Neural progenitor cell (in vitro differentiated cells): ENCODE measurements around the gene PTTG1IP2. TPM values are rescaled to one million over a fixed set of nuclear protein-coding genes. Genes with fewer than 3 reads are reported as not detected.

Experiments used
- DNase-seq: peaks from one replicate; pipeline ENCODE4 v3.0.0-alpha.2; 2016; ENCODE audit warnings: low spot score
- H2AFZ ChIP-seq: fragments of 200-600 bp; sonication (generic); replicated peaks from 2 replicates; pipeline ENCODE4 v1.6.1; 2016; ENCODE audit warnings: antibody characterized with exemption
- H3F3A ChIP-seq: fragments of 200-600 bp; sonication (generic); 2 replicates; pipeline ENCODE4 v1.6.1; 2016; ENCODE audit warnings: antibody characterized with exemption, low read depth
- H3K27ac ChIP-seq: fragments of 200-600 bp; sonication (generic); 2 replicates; pipeline ENCODE4 v1.5.1; 2016; ENCODE audit warnings: mild to moderate bottlenecking
- H3K27me3 ChIP-seq: fragments of 200-600 bp; sonication (generic); 2 replicates; pipeline ENCODE4 v1.6.1; 2016; ENCODE audit warnings: mild to moderate bottlenecking, moderate library complexity
- H3K36me3 ChIP-seq: fragments of 200-600 bp; sonication (generic); 2 replicates; pipeline ENCODE4 v1.5.1; 2016
- H3K4me1 ChIP-seq: fragments of 200-600 bp; sonication (generic); 2 replicates; pipeline ENCODE4 v1.6.1; 2016; ENCODE audit warnings: mixed run types
- H3K4me2 ChIP-seq: fragments of 200-600 bp; sonication (generic); 2 replicates; pipeline ENCODE4 v1.6.1; 2016
- H3K4me3 ChIP-seq: fragments of 200-600 bp; sonication (generic); 2 replicates; pipeline ENCODE4 v1.5.1; 2016
- H3K79me2 ChIP-seq: fragments of 200-600 bp; sonication (generic); 2 replicates; pipeline ENCODE4 v1.6.1; 2016; ENCODE audit warnings: low read depth
- H3K9ac ChIP-seq: fragments of 200-600 bp; sonication (generic); 2 replicates; pipeline ENCODE4 v1.6.1; 2016
- H3K9me3 ChIP-seq: fragments of 200-600 bp; sonication (generic); 2 replicates; pipeline ENCODE4 v1.5.1; 2016; ENCODE audit warnings: low read depth
- H4K20me1 ChIP-seq: fragments of 200-600 bp; sonication (generic); 2 replicates; pipeline ENCODE4 v1.6.1; 2016; ENCODE audit warnings: low read depth
- H3K27ac Mint-ChIP-seq: 3 replicates; pipeline ENCODE4 v1.8.0; 2021; ENCODE audit warnings: mixed read lengths
- H3K27me3 Mint-ChIP-seq: 2 replicates; pipeline ENCODE4 v1.8.0; 2022; ENCODE audit warnings: low read depth, mild to moderate bottlenecking, inconsistent platforms, moderate library complexity, mixed read lengths; ENCODE audit not compliant: insufficient read depth
- H3K36me3 Mint-ChIP-seq: 3 replicates; pipeline ENCODE4 v1.8.0; 2021; ENCODE audit warnings: mixed read lengths
- H3K4me1 Mint-ChIP-seq: 3 replicates; pipeline ENCODE4 v1.8.0; 2021; ENCODE audit warnings: mixed read lengths
- H3K4me3 Mint-ChIP-seq: 3 replicates; pipeline ENCODE4 v1.8.0; 2021; ENCODE audit warnings: mild to moderate bottlenecking, moderate library complexity, mixed read lengths
- H3K9me3 Mint-ChIP-seq: 3 replicates; pipeline ENCODE4 v1.8.0; 2020; ENCODE audit warnings: mixed read lengths
- CTCF ChIP-seq: fragments of 200-600 bp; sonication (generic); IDR thresholded peaks from 2 replicates; pipeline ENCODE4 v1.5.1; 2017; ENCODE audit warnings: antibody characterized with exemption, mild to moderate bottlenecking
- EZH2 ChIP-seq: fragments of 200-600 bp; sonication (generic); IDR thresholded peaks from 2 replicates; pipeline ENCODE4 v1.6.1; 2017; ENCODE audit warnings: antibody characterized with exemption, mild to moderate bottlenecking, moderate library complexity
- EZH2phosphoT487 ChIP-seq: fragments of 200-600 bp; sonication (generic); IDR thresholded peaks from 2 replicates; pipeline ENCODE4 v1.6.1; 2017; ENCODE audit warnings: antibody characterized with exemption
- total RNA-seq: library from RNA; depleted of rRNA; stranded (reverse); fragments of >200 nt; gene quantifications from 2 replicates; pipeline ENCODE4 v1.2.3, GENCODE V29; 2015; ENCODE audit warnings: low replicate concordance

Gene PTTG1IP2
- total RNA-seq, 1 donor from 2014 or later, result not detected

- Histone ChIP-seq H3K79me2 (no peaks in the 10 kb centered on the region), H3K36me3 (no peaks in the 10 kb centered on the region), H3F3A (no peaks in the 10 kb centered on the region), H2AFZ (no peak overlapping the region), H3K9me3 (no peaks in the 10 kb centered on the region), H3K27ac (no peak overlapping the region), H3K9ac (no peak overlapping the region), H3K4me1 (no peaks in the 10 kb centered on the region), H3K4me3 (no peak overlapping the region), H3K27me3 (no peaks in the 10 kb centered on the region), H4K20me1 (no peaks in the 10 kb centered on the region), H3K4me2 (no peak overlapping the region)
- Mint-ChIP-seq H3K4me1 (no peaks in the 10 kb centered on the region), H3K27me3 (no peaks in the 10 kb centered on the region), H3K36me3 (no peaks in the 10 kb centered on the region), H3K4me3 (no peak overlapping the region), H3K27ac (no peak overlapping the region), H3K9me3 (no peaks in the 10 kb centered on the region)
- TF ChIP-seq EZH2 (no peak), CTCF (no peak), EZH2phosphoT487 (no peak)
- no peak for DNase-seq
These were observed 46.8 kb downstream of the PTTG1IP2 start for GRCh38 chr7:90516257-90516656.

GRCh38 chr7:90518630-90519029 lies 49.2 kb downstream of the PTTG1IP2 start:
- H3K4me3 Mint-ChIP-seq, result no peak overlapping the region

GRCh38 chr7:90520484-90520883 lies 51.0 kb downstream of the PTTG1IP2 start:
- no peaks in the 10 kb centered on the region for H3K36me3 ChIP-seq
- no peaks in the 10 kb centered on the region for H3K4me1 ChIP-seq
- no peaks in the 10 kb centered on the region for H3K9me3 ChIP-seq
- Mint-ChIP-seq H3K9me3 (no peaks in the 10 kb centered on the region), H3K27me3 (no peaks in the 10 kb centered on the region), H3K36me3 (no peaks in the 10 kb centered on the region), H3K4me3 (no peak overlapping the region), H3K4me1 (no peaks in the 10 kb centered on the region), H3K27ac (no peak overlapping the region)
- H3K79me2 ChIP-seq, result no peaks in the 10 kb centered on the region
- no peak overlapping the region for H3K27ac ChIP-seq
- no peak overlapping the region for H2AFZ ChIP-seq
- no peak overlapping the region for H3K9ac ChIP-seq
- no peak overlapping the region for H3K4me3 ChIP-seq
- TF ChIP-seq EZH2phosphoT487 (no peak), CTCF (peak; percentile 67)
- H4K20me1 ChIP-seq, result no peaks in the 10 kb centered on the region
- H3K4me2 ChIP-seq, result no peak overlapping the region
- no peaks in the 10 kb centered on the region for H3K27me3 ChIP-seq
- no peaks in the 10 kb centered on the region for H3F3A ChIP-seq
- peak; percentile 34 for DNase-seq

More at GRCh38 chr7:90518630-90519029, 49.2 kb downstream of the PTTG1IP2 start:
- Mint-ChIP-seq H3K27ac (no peak overlapping the region), H3K27me3 (no peaks in the 10 kb centered on the region), H3K4me1 (no peaks in the 10 kb centered on the region), H3K9me3 (no peaks in the 10 kb centered on the region), H3K36me3 (no peaks in the 10 kb centered on the region)
- no peak overlapping the region for H3K4me3 ChIP-seq
- no peak overlapping the region for H3K4me2 ChIP-seq
- H3K36me3 ChIP-seq, result no peaks in the 10 kb centered on the region
- H3F3A ChIP-seq, result no peaks in the 10 kb centered on the region
- H3K9me3 ChIP-seq, result no peaks in the 10 kb centered on the region
- DNase-seq, result no peak
- no peak overlapping the region for H3K9ac ChIP-seq
- TF ChIP-seq EZH2, result no peak
- H3K4me1 ChIP-seq, result no peaks in the 10 kb centered on the region
- H2AFZ ChIP-seq, result no peak overlapping the region
- H3K27ac ChIP-seq, result no peak overlapping the region
- no peaks in the 10 kb centered on the region for H4K20me1 ChIP-seq
- H3K27me3 ChIP-seq, result no peaks in the 10 kb centered on the region
- no peaks in the 10 kb centered on the region for H3K79me2 ChIP-seq

- H3K79me2 ChIP-seq, result no peaks in the 10 kb centered on the region
- H3K4me1 Mint-ChIP-seq, result no peaks in the 10 kb centered on the region
- no peak overlapping the region for H3K27ac Mint-ChIP-seq
- TF ChIP-seq EZH2, result no peak
- no peak for TF ChIP-seq EZH2phosphoT487
- no peak for TF ChIP-seq CTCF
- no peak overlapping the region for H3K27ac ChIP-seq
- no peaks in the 10 kb centered on the region for H3K27me3 Mint-ChIP-seq
- H3K4me2 ChIP-seq, result no peak overlapping the region
- no peaks in the 10 kb centered on the region for H3K4me1 ChIP-seq
- no peaks in the 10 kb centered on the region for H3K36me3 ChIP-seq
- no peaks in the 10 kb centered on the region for H3F3A ChIP-seq
- peaks cover 2% of the 10 kb centered on the region for H3K9me3 Mint-ChIP-seq
- no peaks in the 10 kb centered on the region for H3K36me3 Mint-ChIP-seq
- no peaks in the 10 kb centered on the region for H3K27me3 ChIP-seq
- no peak overlapping the region for H3K4me3 Mint-ChIP-seq
- DNase-seq, result no peak
- no peak overlapping the region for H3K9ac ChIP-seq
- H3K9me3 ChIP-seq, result no peaks in the 10 kb centered on the region
- H2AFZ ChIP-seq, result no peak overlapping the region
- no peak overlapping the region for H3K4me3 ChIP-seq
- no peaks in the 10 kb centered on the region for H4K20me1 ChIP-seq
These were observed 60.8 kb downstream of the PTTG1IP2 start for GRCh38 chr7:90530263-90530662.
